Neutrophil (primary cell): ENCODE results near the gene ATXN7.
A peak's percentile ranks its signal among the peaks of the same experiment; 100 is the strongest.

Experiments
- H3K27ac ChIP-seq: fragments of 200-600 bp; sonication (generic); 2 replicates; pipeline ENCODE4 v1.5.1; 2016; ENCODE audit warnings: mild to moderate bottlenecking, moderate library complexity
- H3K27me3 ChIP-seq: fragments of 200-600 bp; sonication (generic); 2 replicates; pipeline ENCODE4 v1.6.0; 2016; ENCODE audit warnings: mild to moderate bottlenecking
- H3K36me3 ChIP-seq: fragments of 200-600 bp; sonication (generic); 2 replicates; pipeline ENCODE4 v1.5.1; 2017
- H3K4me1 ChIP-seq, 2 experiments: fragments of 200-600 bp in 1 of 2; sonication (generic) in 1 of 2; 1 replicate in 1 of 2; 2 replicates in 1 of 2; pipeline versions ENCODE4 v1.5.1 to v1.6.1; 2013 to 2016; ENCODE audit warnings: low read depth in 1 of 2, low read length in 1 of 2, mild to moderate bottlenecking in 1 of 2, moderate library complexity in 1 of 2; ENCODE audit not compliant: control insufficient read depth in 1 of 2, insufficient read depth in 1 of 2
- H3K4me3 ChIP-seq, 2 experiments: fragments of 200-600 bp in 1 of 2; sonication (generic) in 1 of 2; 1 replicate in 1 of 2; 2 replicates in 1 of 2; pipeline ENCODE4 v1.5.1; 2013 to 2016; ENCODE audit warnings: low read depth in 1 of 2, low read length in 1 of 2, mild to moderate bottlenecking in 1 of 2, moderate library complexity in 1 of 2
- H3K9me3 ChIP-seq: fragments of 200-600 bp; sonication (generic); 2 replicates; pipeline ENCODE4 v1.5.1; 2016
- TF ChIP-seq, protein P1 (sequence below): fragments of 200-600 bp; sonication (generic); IDR thresholded peaks from 2 replicates; pipeline ENCODE4 v1.5.1; 2016; ENCODE audit warnings: antibody characterized with exemption

ATXN7 gene

DNA sequence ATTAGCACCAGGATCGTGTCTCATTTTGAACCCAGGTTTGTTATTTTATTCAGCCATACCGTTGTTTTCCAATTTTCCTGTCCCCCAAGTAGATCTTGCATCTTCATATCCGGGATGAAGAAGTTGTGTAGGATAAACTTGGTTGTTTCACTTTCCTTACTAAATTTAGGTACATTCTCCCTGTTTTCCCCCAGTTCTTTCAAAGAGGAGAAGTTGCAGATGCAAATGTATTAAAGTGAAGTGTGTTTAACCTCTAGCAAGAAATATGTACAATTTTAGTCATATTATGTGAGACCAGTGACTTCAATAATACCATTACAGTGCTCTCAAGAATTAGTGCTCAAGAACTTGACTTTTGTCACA lies 1.3 kb downstream of the ATXN7 start:
- Histone ChIP-seq H3K27me3 (no peaks in the 10 kb centered on the region), H3K4me3 (peak overlapping the region; percentile 68 to 89), H3K4me1 (peaks cover 25% of the 10 kb centered on the region in 2 experiments), H3K36me3 (peaks cover 7% of the 10 kb centered on the region), H3K9me3 (no peaks in the 10 kb centered on the region), H3K27ac (peak overlapping the region; percentile 95)
- TF ChIP-seq, protein P1, sequence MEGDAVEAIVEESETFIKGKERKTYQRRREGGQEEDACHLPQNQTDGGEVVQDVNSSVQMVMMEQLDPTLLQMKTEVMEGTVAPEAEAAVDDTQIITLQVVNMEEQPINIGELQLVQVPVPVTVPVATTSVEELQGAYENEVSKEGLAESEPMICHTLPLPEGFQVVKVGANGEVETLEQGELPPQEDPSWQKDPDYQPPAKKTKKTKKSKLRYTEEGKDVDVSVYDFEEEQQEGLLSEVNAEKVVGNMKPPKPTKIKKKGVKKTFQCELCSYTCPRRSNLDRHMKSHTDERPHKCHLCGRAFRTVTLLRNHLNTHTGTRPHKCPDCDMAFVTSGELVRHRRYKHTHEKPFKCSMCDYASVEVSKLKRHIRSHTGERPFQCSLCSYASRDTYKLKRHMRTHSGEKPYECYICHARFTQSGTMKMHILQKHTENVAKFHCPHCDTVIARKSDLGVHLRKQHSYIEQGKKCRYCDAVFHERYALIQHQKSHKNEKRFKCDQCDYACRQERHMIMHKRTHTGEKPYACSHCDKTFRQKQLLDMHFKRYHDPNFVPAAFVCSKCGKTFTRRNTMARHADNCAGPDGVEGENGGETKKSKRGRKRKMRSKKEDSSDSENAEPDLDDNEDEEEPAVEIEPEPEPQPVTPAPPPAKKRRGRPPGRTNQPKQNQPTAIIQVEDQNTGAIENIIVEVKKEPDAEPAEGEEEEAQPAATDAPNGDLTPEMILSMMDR, result no peak

GRCh38 chr3:63867225-63867624 lies 3.6 kb downstream of the ATXN7 start:
- Histone ChIP-seq H3K4me1 (peaks cover 25% of the 10 kb centered on the region in 2 experiments), H3K36me3 (peaks cover 7% of the 10 kb centered on the region), H3K9me3 (no peaks in the 10 kb centered on the region), H3K27ac (no peak overlapping the region), H3K27me3 (no peaks in the 10 kb centered on the region), H3K4me3 (no peak overlapping the region)
- TF ChIP-seq, protein P1, result no peak

DNA sequence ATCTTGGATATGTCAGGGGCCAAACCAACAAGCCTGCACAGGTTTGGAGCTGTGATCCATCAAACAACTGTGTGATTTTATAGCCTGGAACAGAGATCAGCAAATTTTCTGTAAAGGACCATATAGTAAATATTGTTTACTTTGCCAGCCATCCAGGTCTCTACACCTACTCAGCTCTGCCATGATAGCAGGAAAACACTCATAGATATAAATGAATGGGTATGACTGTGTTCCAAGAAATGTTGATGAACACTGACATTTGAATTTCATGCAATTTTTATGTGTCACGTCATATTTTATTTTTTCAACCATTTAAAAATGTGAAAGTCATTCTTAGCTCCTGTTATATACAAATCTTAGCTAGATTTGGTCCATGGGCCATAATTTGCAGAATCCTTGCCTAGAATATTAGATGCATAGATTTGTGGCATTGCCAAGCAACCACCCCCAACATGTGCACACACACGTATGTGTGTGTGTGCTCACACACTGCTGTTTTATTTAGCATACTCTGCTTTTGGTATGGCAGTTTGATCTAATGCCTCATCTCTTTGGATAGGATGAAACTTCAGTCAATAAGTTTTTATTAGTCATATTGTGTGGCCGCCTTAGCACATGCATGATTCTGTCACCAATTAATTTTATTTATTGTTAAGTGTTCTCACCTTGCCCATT lies 6.4 kb downstream of the ATXN7 start:
- peaks cover 7% of the 10 kb centered on the region for H3K36me3 ChIP-seq
- no peaks in the 10 kb centered on the region for H3K9me3 ChIP-seq
- H3K4me3 ChIP-seq, result no peak overlapping the region
- no peak overlapping the region for H3K27ac ChIP-seq
- TF ChIP-seq, protein P1, result no peak
- H3K27me3 ChIP-seq, result no peaks in the 10 kb centered on the region
- peaks cover 15 to 19% of the 10 kb centered on the region in 2 experiments for H3K4me1 ChIP-seq

DNA sequence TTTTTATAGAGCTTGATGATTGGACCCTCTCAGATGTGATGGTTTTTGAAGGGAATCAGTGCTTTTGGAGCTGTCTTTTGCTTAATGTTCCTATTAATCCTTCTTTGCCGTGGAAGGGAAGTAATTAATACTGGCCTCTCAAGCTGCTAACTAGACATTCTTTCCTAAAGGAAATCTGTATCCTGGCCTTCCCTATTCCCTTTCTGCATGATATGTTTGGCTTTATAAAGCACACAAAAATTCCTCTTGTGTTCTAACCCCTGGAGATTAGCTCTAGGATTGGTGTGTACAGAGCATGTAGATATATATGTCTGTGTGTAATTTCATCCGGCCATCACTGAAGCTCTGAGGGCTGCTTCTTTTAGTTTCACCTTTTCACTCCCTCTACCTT lies 6.9 kb downstream of the ATXN7 start:
- TF ChIP-seq, protein P1, result no peak
- Histone ChIP-seq H3K4me3 (no peak overlapping the region), H3K36me3 (peaks cover 7% of the 10 kb centered on the region), H3K4me1 (peaks cover 13 to 16% of the 10 kb centered on the region in 2 experiments), H3K27ac (no peak overlapping the region), H3K27me3 (no peaks in the 10 kb centered on the region), H3K9me3 (no peaks in the 10 kb centered on the region)

- H3K27me3 ChIP-seq, result no peaks in the 10 kb centered on the region
- no peak overlapping the region for H3K4me3 ChIP-seq
- H3K27ac ChIP-seq, result no peak overlapping the region
- H3K36me3 ChIP-seq, result peaks cover 7% of the 10 kb centered on the region
- H3K9me3 ChIP-seq, result no peaks in the 10 kb centered on the region
- H3K4me1 ChIP-seq, result peaks cover 10 to 12% of the 10 kb centered on the region in 2 experiments
- TF ChIP-seq, protein P1, result no peak
These were observed 8.7 kb downstream of the ATXN7 start for GRCh38 chr3:63872135-63872924.
